Measurements from ENCODE around the gene CALM1.
A peak's percentile ranks its signal among the peaks of the same experiment; 100 is the strongest.
"Not testable (repeated sequence)": the region's sequence is repeated elsewhere in the genome, so short reads cannot be mapped to it uniquely, and the experiment has no call there.

Gene CALM1

GRCh38 chr14:90388982-90389381 is 7.8 kb upstream of the CALM1 start:
- TF ChIP-seq, protein P1, sequence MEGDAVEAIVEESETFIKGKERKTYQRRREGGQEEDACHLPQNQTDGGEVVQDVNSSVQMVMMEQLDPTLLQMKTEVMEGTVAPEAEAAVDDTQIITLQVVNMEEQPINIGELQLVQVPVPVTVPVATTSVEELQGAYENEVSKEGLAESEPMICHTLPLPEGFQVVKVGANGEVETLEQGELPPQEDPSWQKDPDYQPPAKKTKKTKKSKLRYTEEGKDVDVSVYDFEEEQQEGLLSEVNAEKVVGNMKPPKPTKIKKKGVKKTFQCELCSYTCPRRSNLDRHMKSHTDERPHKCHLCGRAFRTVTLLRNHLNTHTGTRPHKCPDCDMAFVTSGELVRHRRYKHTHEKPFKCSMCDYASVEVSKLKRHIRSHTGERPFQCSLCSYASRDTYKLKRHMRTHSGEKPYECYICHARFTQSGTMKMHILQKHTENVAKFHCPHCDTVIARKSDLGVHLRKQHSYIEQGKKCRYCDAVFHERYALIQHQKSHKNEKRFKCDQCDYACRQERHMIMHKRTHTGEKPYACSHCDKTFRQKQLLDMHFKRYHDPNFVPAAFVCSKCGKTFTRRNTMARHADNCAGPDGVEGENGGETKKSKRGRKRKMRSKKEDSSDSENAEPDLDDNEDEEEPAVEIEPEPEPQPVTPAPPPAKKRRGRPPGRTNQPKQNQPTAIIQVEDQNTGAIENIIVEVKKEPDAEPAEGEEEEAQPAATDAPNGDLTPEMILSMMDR (IDR thresholded peaks at IDR 0.05; ENCODE audit: low read depth, low read length, missing control alignments), result no peak
- DNase-seq (ENCODE audit: extremely low read depth, low read depth), result no peak
- H3K4me3 ChIP-seq (replicated peaks; ENCODE audit: low read depth, low read length), result no peak overlapping the region

DNA sequence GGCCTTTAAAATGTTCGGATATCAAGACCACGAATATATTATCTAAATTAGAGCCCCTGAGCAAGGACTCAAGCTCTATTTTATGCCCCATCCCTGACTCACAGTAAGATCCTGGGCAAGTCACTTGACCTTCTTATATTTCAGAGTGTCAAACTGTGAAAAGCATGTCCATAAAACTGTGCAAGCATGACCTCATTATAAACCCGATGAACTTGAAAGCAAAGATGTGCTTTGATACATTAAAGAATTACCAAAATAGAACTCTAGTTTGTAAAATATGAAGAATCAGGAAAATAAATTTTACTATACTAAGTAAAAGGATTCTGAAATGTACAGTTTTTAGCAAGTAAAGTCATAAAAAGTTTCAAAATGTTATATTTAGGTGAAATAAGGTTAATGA is 2.9 kb upstream of the CALM1 start:
- no peak overlapping the region for H3K4me3 ChIP-seq (replicated peaks; ENCODE audit: low read depth, low read length)
- no peak for DNase-seq (ENCODE audit: extremely low read depth, low read depth)
- TF ChIP-seq, protein P1 (IDR thresholded peaks at IDR 0.05; ENCODE audit: low read depth, low read length, missing control alignments), result no peak

- DNase-seq (ENCODE audit: extremely low read depth, low read depth); H3K4me3 ChIP-seq (replicated peaks; ENCODE audit: low read depth, low read length): not testable (repeated sequence)
These were observed 2.0 kb upstream of the CALM1 start for GRCh38 chr14:90394782-90395181.

GRCh38 chr14:90397425-90398314 is 841 bp downstream of the CALM1 start:
- H3K4me3 ChIP-seq (replicated peaks; ENCODE audit: low read depth, low read length), result peak overlapping the region; percentile 84
- TF ChIP-seq, protein P1 (IDR thresholded peaks at IDR 0.05; ENCODE audit: low read depth, low read length, missing control alignments), result no peak
- no peak for DNase-seq (ENCODE audit: extremely low read depth, low read depth)

DNA sequence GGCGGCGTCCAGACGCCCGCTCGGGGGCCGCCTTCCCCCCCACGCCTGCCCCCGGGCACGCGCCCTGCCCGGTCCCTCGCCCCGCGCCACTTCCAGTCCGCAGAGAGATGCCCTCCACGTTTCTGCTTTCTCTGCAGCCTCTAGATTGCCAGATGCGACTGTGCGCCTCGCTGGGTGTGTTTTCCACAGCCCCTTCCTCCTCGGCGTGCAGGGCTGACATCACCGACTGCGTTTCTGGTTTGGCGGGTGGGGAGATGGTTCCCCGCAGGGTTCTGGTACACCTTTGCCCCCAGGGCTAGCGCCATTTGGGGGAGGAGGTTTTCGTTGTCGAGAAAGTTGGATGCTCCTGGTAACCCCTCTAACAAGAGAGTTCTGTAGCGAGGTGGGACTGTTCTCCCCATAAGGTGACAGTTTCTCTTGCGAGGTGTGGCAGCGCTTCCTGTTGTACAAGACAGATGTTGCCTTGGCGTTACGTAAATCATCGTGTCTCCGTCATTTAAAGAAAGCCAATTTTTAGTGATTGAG is 1.5 kb downstream of the CALM1 start:
- DNase-seq (ENCODE audit: extremely low read depth, low read depth), result no peak
- TF ChIP-seq, protein P1 (IDR thresholded peaks at IDR 0.05; ENCODE audit: low read depth, low read length, missing control alignments), result no peak

DNA sequence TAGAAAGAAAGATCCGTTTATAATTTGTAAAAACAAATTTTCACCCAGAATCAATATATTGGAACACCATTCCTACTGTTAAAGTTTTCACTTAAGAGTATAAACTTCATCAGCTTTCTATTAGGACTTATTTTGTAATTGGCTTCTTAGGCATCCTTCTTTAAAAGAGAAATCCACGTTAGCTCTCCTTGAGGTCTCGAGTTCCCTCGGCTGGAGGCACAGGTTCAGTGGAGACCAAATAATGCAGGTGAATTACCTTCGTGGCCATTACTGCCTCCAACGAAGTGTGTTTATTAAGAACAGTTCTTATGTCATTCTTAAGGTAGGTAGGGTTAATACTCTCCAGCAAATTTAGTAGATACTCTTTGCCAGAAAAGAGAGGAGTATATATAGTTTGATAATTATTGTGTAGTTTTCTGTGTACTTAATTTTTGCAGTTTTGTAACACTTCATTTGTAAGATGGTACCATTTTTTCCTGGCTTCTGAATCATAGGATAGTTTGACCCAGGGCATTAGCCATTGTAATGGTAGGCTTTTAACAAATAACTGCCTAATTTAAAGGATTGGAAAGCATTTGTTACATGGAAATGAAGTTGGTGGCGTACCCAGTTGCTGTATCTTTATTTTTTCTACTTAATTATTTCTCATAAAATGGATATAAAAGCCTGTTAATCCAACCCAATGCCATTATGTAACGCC is 2.2 kb downstream of the CALM1 start:
- peak overlapping the region; percentile 84 for H3K4me3 ChIP-seq (replicated peaks; ENCODE audit: low read depth, low read length)
- TF ChIP-seq, protein P1 (IDR thresholded peaks at IDR 0.05; ENCODE audit: low read depth, low read length, missing control alignments), result no peak
- no peak for DNase-seq (ENCODE audit: extremely low read depth, low read depth)

More for the DNA sequence above, 1.5 kb downstream of the CALM1 start:
- peak overlapping the region; percentile 84 for H3K4me3 ChIP-seq (replicated peaks; ENCODE audit: low read depth, low read length)

Data from HFF-Myc (cell line).